Stimulated activated CD8-positive, alpha-beta memory T cell treated with anti-CD3 and anti-CD28 coated beads, Interleukin-12 subunit alpha, Interleukin-12 subunit beta, amount 100 ng/mL, for 4 hours (primary cell): ENCODE measurements around the gene CBFB.

Experiments used
- DNase-seq: peaks from one replicate; pipeline ENCODE4 v3.0.0-alpha.2; 2020; ENCODE audit warnings: low read depth

The CBFB gene

GRCh38 chr16:67016681-67017420 lies 12.1 kb upstream of the CBFB start:
- no peak for DNase-seq

- DNase-seq: no peak
These were observed 11.6 kb upstream of the CBFB start for GRCh38 chr16:67017421-67017750.

GRCh38 chr16:67017810-67018488 lies 11.0 kb upstream of the CBFB start:
- DNase-seq: peak; percentile 57

- no peak for DNase-seq
These were observed 9.8 kb upstream of the CBFB start for GRCh38 chr16:67019171-67019570.

GRCh38 chr16:67021321-67021720 lies 7.6 kb upstream of the CBFB start:
- DNase-seq: no peak

- DNase-seq: no peak
These were observed 6.3 kb upstream of the CBFB start for GRCh38 chr16:67022531-67023214.

- no peak for DNase-seq
These were observed 5.3 kb upstream of the CBFB start for GRCh38 chr16:67023689-67024088.

GRCh38 chr16:67024384-67025209 lies 4.4 kb upstream of the CBFB start:
- no peak for DNase-seq

GRCh38 chr16:67025210-67025550 lies 3.8 kb upstream of the CBFB start:
- DNase-seq: no peak

GRCh38 chr16:67026570-67026969 lies 2.4 kb upstream of the CBFB start:
- no peak for DNase-seq

GRCh38 chr16:67027046-67027445 lies 1.9 kb upstream of the CBFB start:
- DNase-seq: no peak

- DNase-seq: no peak
These were observed 718 bp upstream of the CBFB start for GRCh38 chr16:67028167-67028695.

GRCh38 chr16:67029254-67030096 lies 526 bp downstream of the CBFB start:
- DNase-seq: peak; percentile 57

- DNase-seq: no peak
These were observed 1.4 kb downstream of the CBFB start for GRCh38 chr16:67030221-67030962.

- no peak for DNase-seq
These were observed 5.5 kb downstream of the CBFB start for GRCh38 chr16:67034487-67034886.

- no peak for DNase-seq
These were observed 6.4 kb downstream of the CBFB start for GRCh38 chr16:67035364-67035763.

- DNase-seq: no peak
These were observed 7.4 kb downstream of the CBFB start for GRCh38 chr16:67036323-67036741.

GRCh38 chr16:67039260-67040020 lies 10.5 kb downstream of the CBFB start:
- no peak for DNase-seq

GRCh38 chr16:67040166-67040565 lies 11.2 kb downstream of the CBFB start:
- no peak for DNase-seq

GRCh38 chr16:67040906-67041305 lies 12.0 kb downstream of the CBFB start:
- DNase-seq: no peak
